BLaER1 treated with 17β-estradiol and CSF1 and Interleukin-3, amounts not matched to agents 10 nM and 100 nM (cell line): ENCODE data around the gene SNRNP27.

Experiments used
- H3K27ac ChIP-seq, 11 experiments: shearing (Covaris generic); formaldehyde crosslinking; 2 replicates each; pipeline ENCODE4 v1.8.1; 2022
- H3K27me3 ChIP-seq, 11 experiments: shearing (Covaris generic); formaldehyde crosslinking; 2 replicates each; pipeline ENCODE4 v1.8.1; 2022
- H3K36me3 ChIP-seq, 11 experiments: shearing (Covaris generic); formaldehyde crosslinking; 2 replicates each; pipeline ENCODE4 v1.8.1; 2022
- H3K4me1 ChIP-seq, 10 experiments: shearing (Covaris generic); formaldehyde crosslinking; 2 replicates each; pipeline ENCODE4 v1.8.1; 2022
- H3K4me2 ChIP-seq, 11 experiments: shearing (Covaris generic); formaldehyde crosslinking; 2 replicates each; pipeline ENCODE4 v1.8.1; 2022
- H3K4me3 ChIP-seq, 10 experiments: shearing (Covaris generic); formaldehyde crosslinking; 2 replicates each; pipeline ENCODE4 v1.8.1; 2022
- H3K9ac ChIP-seq, 11 experiments: shearing (Covaris generic); formaldehyde crosslinking; 2 replicates each; pipeline ENCODE4 v1.8.1; 2022
- H3K9me3 ChIP-seq, 11 experiments: shearing (Covaris generic); formaldehyde crosslinking; replicated peaks in 1 of 11; 2 replicates each; pipeline ENCODE4 v1.8.1; 2022
- H4K20me1 ChIP-seq, 11 experiments: shearing (Covaris generic); formaldehyde crosslinking; 2 replicates each; pipeline ENCODE4 v1.8.1; 2022
- Cebpa-rat ChIP-seq, 11 experiments: shearing (Covaris generic); IDR thresholded peaks; 2 replicates each; pipeline ENCODE4 v1.8.1; 2022

Gene SNRNP27, protein sequence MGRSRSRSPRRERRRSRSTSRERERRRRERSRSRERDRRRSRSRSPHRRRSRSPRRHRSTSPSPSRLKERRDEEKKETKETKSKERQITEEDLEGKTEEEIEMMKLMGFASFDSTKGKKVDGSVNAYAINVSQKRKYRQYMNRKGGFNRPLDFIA

DNA sequence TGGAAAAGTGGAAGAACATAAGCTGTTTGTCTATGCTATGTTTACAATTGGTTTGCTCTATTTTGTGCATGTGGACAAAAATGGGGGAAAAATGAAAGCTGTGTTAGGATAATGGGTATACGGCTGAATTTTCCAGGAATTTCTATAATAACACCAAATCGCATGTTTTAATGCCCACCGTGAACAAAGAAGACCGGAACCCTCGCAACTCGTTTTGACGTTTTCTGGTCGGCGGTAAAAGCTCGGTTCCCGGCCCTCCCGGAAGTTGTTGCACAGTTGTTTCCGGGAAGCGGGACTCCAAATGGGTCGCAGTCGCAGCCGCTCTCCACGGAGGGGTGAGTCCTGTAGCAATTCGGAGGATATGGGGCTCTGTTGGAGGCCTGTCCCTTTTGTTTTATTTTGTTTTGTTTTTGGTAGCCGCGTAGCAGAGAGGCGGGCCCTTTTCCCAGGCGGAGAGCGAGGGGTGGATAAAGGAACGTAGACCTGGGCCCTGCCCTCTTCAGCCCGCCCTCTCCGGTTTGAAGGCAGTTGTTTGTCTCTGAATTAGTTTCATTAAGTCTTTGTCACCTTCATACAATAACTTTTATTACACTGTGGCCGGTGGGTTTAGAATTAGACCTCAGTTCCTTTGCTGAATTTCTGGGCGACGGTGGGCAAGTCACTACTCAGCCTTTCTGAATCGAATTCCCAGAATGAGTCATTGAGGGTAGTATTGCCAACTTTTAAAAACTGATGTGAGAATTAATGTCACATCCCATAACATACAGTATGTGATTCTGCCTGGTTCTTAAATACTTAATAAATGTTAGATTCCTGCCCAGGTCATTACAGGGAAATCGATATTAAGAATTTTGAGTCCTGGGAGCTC, at the start of gene SNRNP27:
Gene SNRNP27 (plus strand): TSS at position 273 of the 868 bp plus-strand sequence. CDS start 29 bp downstream, at position 302.
- Histone ChIP-seq H3K27me3 (no peaks in the 10 kb centered on the region), H3K9ac (peak within 1 kb of the TSS; percentile 81 to 95 (median 92)), H3K36me3 (peaks cover 32 to 39% (median 36%) of the 10 kb centered on the region in 11 experiments), H4K20me1 (peaks cover 0 to 14% (median 0%) of the 10 kb centered on the region in 11 experiments; a peak in 2 of 22 replicates), H3K4me3 (peak within 1 kb of the TSS; percentile 75 to 91 (median 80)), H3K4me1 (peaks cover 12 to 34% (median 16%) of the 10 kb centered on the region in 10 experiments), H3K9me3 (peaks cover 0 to 8% (median 6%) of the 10 kb centered on the region in 11 experiments; a peak in 8 of 22 replicates), H3K27ac (peak within 1 kb of the TSS; percentile 75 to 91 (median 88)), H3K4me2 (peak within 1 kb of the TSS; percentile 81 to 96 (median 90))
- no peak for TF ChIP-seq Cebpa-rat (IDR thresholded peaks at IDR 0.05)

DNA sequence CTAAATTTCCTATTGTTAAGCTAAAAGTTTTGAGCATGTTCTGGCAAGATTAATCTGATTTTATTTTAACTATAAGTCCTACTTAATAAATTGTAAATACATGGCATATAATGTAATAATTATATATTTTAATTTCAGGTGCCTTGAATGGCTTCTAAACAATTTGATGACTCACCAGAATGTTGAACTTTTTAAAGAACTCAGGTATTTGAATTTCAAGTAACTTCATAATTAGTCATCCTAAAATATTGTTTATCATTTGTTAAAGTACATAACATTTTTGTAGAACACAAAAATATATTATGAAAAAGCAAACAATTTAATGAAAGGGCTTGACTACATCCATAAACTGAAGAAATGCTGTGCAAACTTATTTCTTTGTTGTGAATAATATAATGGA, 49.8 kb upstream of the SNRNP27 start:
- Histone ChIP-seq H3K36me3 (peaks cover 71 to 99% (median 86%) of the 10 kb centered on the region in 11 experiments), H3K27ac (no peak overlapping the region)
- no peak for TF ChIP-seq Cebpa-rat (IDR thresholded peaks at IDR 0.05)

DNA sequence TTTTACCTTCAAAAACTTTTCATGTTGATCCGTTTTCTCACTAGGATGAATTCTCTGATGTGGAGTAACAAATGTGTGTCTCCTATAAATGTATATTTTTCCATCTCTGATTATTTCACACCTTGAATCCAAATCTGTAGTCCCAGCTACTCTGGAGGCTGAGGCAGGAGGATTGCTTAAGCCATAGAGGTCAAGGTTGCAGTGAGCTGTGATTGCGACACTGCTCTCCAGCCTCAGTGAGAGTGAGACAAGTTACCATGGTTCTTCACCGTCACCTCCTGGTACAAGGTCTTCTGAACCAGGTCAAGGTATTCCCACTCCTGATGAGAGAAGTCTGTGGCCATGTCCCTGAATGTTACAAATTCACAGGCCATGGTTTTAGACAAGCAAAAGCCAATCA, 49.2 kb upstream of the SNRNP27 start:
- no peak overlapping the region for H3K9ac ChIP-seq
- TF ChIP-seq Cebpa-rat (IDR thresholded peaks at IDR 0.05): peak in 4 of 11 experiments; percentile 33 to 70 (median 46); a peak in 4 of 22 replicates
- no peak overlapping the region for H3K27ac ChIP-seq
- no peak overlapping the region for H3K4me3 ChIP-seq
- no peak overlapping the region for H3K4me2 ChIP-seq
- no peaks in the 10 kb centered on the region for H3K9me3 ChIP-seq
- no peaks in the 10 kb centered on the region; a peak in 1 of 22 replicates for H4K20me1 ChIP-seq
- H3K27me3 ChIP-seq: no peaks in the 10 kb centered on the region
- no peaks in the 10 kb centered on the region for H3K4me1 ChIP-seq
- H3K36me3 ChIP-seq: peaks cover 70 to 99% (median 86%) of the 10 kb centered on the region in 11 experiments

More for the DNA sequence above, 49.8 kb upstream of the SNRNP27 start:
- no peaks in the 10 kb centered on the region for H3K9me3 ChIP-seq
- no peak overlapping the region for H3K4me2 ChIP-seq
- H3K4me3 ChIP-seq: no peak overlapping the region
- H3K4me1 ChIP-seq: no peaks in the 10 kb centered on the region
- no peaks in the 10 kb centered on the region for H3K27me3 ChIP-seq
- no peaks in the 10 kb centered on the region; a peak in 1 of 22 replicates for H4K20me1 ChIP-seq
- no peak overlapping the region for H3K9ac ChIP-seq

DNA sequence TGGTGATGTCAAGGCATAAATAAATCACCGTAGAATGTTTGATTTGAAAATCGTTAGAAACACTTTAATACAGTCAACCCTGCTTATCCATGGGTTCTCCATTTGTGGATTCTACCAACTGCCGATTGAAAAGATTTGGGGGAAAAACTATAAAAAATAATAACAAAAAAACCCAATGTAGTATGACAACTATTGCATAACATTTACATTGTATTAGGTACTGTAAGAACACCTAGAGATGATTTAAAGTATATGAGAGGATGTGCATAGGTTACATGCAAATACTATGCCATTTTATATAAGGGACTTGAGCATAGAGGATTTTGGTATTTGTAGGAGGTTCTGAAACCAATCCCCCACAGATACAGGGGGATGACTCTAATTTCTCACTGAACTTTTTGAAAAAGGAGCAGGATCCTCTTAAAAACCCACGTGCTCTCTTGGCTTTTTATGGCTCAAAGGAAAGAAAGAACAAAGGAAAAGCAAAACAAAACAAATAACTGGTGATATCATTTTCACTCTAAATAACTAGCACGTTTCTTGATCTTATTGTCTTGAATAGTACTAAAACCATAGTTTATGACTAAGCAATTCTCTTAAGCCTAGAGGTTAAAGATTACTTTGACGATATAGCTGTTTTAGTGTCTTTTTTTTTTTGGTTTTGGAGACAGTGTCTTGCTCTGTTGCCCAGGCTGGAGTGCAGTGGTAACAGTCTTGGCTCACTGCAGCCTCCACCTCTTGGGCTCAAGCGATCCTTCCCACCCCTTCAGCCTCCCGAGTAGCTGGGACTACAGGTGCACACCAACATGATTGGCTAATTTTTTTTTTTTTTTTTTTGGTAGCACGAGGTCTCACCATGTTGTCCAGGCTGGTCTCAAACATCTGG, 47.3 kb upstream of the SNRNP27 start:
- no peak overlapping the region for H3K27ac ChIP-seq
- H3K36me3 ChIP-seq: peaks cover 76 to 99% (median 86%) of the 10 kb centered on the region in 11 experiments
- no peak overlapping the region for H3K4me2 ChIP-seq
- no peak overlapping the region for H3K9ac ChIP-seq
- no peaks in the 10 kb centered on the region for H3K27me3 ChIP-seq
- H3K9me3 ChIP-seq: no peaks in the 10 kb centered on the region
- H3K4me3 ChIP-seq: no peak overlapping the region
- no peaks in the 10 kb centered on the region for H3K4me1 ChIP-seq
- TF ChIP-seq Cebpa-rat (IDR thresholded peaks at IDR 0.05): no peak
- H4K20me1 ChIP-seq: no peaks in the 10 kb centered on the region; a peak in 1 of 22 replicates

DNA sequence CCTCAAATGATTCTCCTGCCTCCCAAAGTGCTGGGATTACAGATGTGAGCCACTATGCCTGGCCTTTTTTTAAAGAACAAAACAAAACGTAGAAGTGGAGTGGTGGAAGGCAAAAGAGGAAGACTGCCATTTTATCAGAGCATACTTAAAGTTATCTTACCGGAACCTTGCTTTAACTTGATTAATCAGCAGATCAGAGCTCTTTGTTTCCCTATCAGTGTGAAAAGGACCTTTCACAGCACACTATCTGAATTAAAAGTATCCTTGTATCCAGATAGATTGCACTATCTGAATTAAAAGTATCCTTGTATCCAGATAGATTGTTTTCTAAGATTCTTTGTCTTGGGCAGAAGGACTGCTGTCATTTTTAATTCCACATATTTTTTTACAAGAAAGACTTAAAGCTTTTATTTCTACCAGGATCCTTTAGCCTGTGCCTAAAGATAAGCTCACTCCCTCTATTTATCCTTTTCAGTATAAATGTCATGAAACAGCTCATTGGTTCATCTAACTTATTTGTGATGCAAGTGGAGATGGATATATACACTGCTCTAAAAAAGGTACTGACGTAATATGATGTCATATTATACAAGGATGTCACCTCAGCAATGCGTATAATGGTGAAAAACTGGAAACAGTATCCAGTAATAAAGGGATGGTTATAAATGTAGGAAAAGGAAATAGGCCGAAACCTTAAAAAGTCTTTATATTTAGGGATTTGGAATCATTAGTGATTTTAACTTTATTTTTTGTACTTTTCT, 46.5 kb upstream of the SNRNP27 start:
- no peaks in the 10 kb centered on the region; a peak in 1 of 22 replicates for H4K20me1 ChIP-seq
- H3K9ac ChIP-seq: no peak overlapping the region
- H3K27me3 ChIP-seq: no peaks in the 10 kb centered on the region
- H3K27ac ChIP-seq: no peak overlapping the region
- no peak for TF ChIP-seq Cebpa-rat (IDR thresholded peaks at IDR 0.05)
- H3K4me2 ChIP-seq: no peak overlapping the region
- H3K4me1 ChIP-seq: no peaks in the 10 kb centered on the region
- no peaks in the 10 kb centered on the region for H3K9me3 ChIP-seq
- H3K36me3 ChIP-seq: peaks cover 80 to 99% (median 88%) of the 10 kb centered on the region in 11 experiments
- H3K4me3 ChIP-seq: no peak overlapping the region

DNA sequence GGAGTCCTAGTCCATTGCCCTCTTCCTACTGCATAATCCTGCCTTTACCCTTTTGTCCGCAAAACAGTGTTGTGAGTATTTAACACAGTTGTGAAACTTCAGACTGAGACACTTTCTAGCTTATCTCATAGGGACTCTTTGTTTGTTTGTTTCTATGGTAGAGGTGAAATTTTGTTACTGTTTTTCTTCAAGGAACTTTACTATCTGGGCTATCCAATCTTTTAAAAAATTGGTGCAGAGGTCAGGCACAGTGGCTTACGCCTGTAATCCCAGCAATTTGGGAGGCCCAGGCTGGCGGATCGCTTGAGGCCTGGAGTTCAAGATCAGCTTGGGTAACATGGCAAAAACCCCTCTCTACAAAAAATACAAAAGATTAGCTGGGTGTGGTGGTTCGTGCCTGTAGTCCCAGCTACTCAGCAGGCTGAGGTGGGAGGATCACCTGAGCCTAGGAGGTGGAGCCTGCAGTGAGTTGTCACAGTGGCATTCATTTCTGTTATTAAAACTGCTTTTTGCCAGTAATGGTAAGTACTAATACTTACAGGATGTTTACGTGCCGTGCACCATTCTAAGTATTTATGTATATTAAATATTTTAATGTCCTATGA, 45.5 kb upstream of the SNRNP27 start:
- Histone ChIP-seq H3K27me3 (no peaks in the 10 kb centered on the region), H3K27ac (no peak overlapping the region), H3K36me3 (peaks cover 84 to 100% (median 94%) of the 10 kb centered on the region in 11 experiments), H3K4me1 (no peaks in the 10 kb centered on the region), H3K4me2 (no peak overlapping the region), H3K4me3 (no peak overlapping the region), H3K9me3 (no peaks in the 10 kb centered on the region), H3K9ac (no peak overlapping the region), H4K20me1 (no peaks in the 10 kb centered on the region; a peak in 1 of 22 replicates)
- TF ChIP-seq Cebpa-rat (IDR thresholded peaks at IDR 0.05): no peak

DNA sequence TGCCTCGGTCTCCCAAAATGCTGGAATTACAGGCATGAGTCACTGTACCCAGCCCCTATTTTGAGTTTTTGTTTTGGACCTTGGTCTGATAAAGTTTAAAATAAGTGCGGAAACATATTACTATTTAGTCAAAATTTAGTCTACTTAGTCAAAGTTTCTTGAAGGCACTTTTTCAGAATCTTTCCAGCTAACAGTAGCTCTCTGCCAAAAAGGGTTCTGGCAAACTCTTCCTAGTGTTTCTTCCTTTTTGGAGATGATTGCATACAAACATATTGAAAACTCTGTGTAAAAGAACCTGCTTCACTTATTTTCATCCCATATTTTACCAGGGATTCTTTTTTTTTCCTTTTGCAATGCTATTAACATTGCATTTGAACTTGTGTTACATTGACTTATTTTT, 35.5 kb upstream of the SNRNP27 start:
- H3K36me3 ChIP-seq: peaks cover 19 to 88% (median 61%) of the 10 kb centered on the region in 11 experiments
- no peak overlapping the region for H3K4me2 ChIP-seq
- no peak for TF ChIP-seq Cebpa-rat (IDR thresholded peaks at IDR 0.05)
- no peaks in the 10 kb centered on the region for H3K4me1 ChIP-seq
- H3K27me3 ChIP-seq: no peaks in the 10 kb centered on the region
- H3K9ac ChIP-seq: no peak overlapping the region
- H3K4me3 ChIP-seq: no peak overlapping the region
- H3K9me3 ChIP-seq: no peaks in the 10 kb centered on the region
- H3K27ac ChIP-seq: no peak overlapping the region
- peaks cover 0 to 3% (median 0%) of the 10 kb centered on the region in 11 experiments; a peak in 1 of 22 replicates for H4K20me1 ChIP-seq

DNA sequence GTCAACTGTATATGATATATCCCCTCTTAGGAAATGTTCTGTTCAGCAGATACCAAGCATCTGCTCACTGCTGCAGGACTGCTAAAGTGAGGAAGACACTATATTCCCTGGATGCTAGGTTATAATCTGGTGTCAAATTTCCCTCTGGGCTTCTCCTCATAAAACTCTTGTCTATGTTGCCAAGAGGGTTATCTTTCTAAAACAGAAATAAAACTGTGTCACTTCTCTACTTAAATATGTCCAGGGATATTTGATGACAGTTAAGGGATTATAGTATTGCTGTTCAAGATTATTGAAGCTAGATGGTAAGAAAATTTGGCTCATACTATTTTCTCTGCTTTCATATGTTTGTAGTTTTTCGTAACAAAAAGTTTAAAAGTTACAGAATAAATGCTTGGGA, 30.5 kb upstream of the SNRNP27 start:
- no peaks in the 10 kb centered on the region for H3K4me1 ChIP-seq
- no peaks in the 10 kb centered on the region; a peak in 1 of 22 replicates for H4K20me1 ChIP-seq
- TF ChIP-seq Cebpa-rat (IDR thresholded peaks at IDR 0.05): no peak
- H3K27ac ChIP-seq: no peak overlapping the region
- H3K9me3 ChIP-seq: no peaks in the 10 kb centered on the region
- H3K4me3 ChIP-seq: no peak overlapping the region
- no peak overlapping the region for H3K4me2 ChIP-seq
- H3K9ac ChIP-seq: no peak overlapping the region
- H3K27me3 ChIP-seq: no peaks in the 10 kb centered on the region
- peaks cover 49 to 91% (median 69%) of the 10 kb centered on the region in 11 experiments for H3K36me3 ChIP-seq
